Neural cell (in vitro differentiated cells): Measurements from ENCODE around the gene DFFA.

Source experiments
- CTCF ChIP-seq: fragments of 450-650 bp; IDR thresholded peaks from 2 replicates; pipeline ENCODE4 v1.5.1; 2014; ENCODE audit warnings: antibody characterized with exemption, mild to moderate bottlenecking, moderate library complexity; ENCODE audit not compliant: poor library complexity, severe bottlenecking
- EZH2 ChIP-seq: fragments of 200-600, 300-800 bp; shearing (Covaris generic), sonication (generic); IDR thresholded peaks from 2 replicates; pipeline ENCODE4 v1.6.1; 2014; ENCODE audit warnings: antibody characterized with exemption, low read length, borderline replicate concordance, mild to moderate bottlenecking; ENCODE audit not compliant: insufficient read depth, poor library complexity, severe bottlenecking
- POLR2AphosphoS5 ChIP-seq: IDR thresholded peaks from 2 replicates; pipeline ENCODE4 v1.6.1; 2012
- REST ChIP-seq: IDR thresholded peaks from 2 replicates; pipeline ENCODE4 v1.6.1; 2012; ENCODE audit warnings: borderline replicate concordance

GRCh38 chr1:10407201-10407600, 65.1 kb downstream of the DFFA start:
- TF ChIP-seq CTCF (no peak), POLR2AphosphoS5 (no peak), REST (no peak), EZH2 (no peak)
